Endothelial cell of umbilical vein (primary cell): ENCODE data around the gene LAIR2. TPM values are rescaled to one million over a fixed set of nuclear protein-coding genes. Genes with fewer than 3 reads are reported as not detected.

Experiments used
- BruUV-seq: library from RNA; stranded (reverse); fragments of 400-500 nt; replicated peaks from 2 replicates; lab custom pipeline; 2021; lab: Mats Ljungman, UMichigan
- CTCF ChIA-PET: fragments of 300-600, 350-600 bp; sonication (Branson Sonifier 250); formaldehyde crosslinking; loops from one replicate; lab custom pipeline; 2021; ENCODE audit warnings: antibody characterized with exemption, inconsistent platforms; lab: Charles Lee
- POLR2A ChIA-PET: fragments of 300-600, 350-600 bp; sonication (Branson Sonifier 250); formaldehyde crosslinking; loops from one replicate; lab custom pipeline; 2021; ENCODE audit warnings: antibody characterized with exemption, inconsistent platforms; lab: Charles Lee
- DNase-seq: peaks from one replicate; pipeline ENCODE4 v3.0.0-alpha.2; 2011; ENCODE audit warnings: low read depth, low spot score
- FAIRE-seq: peaks from 2 replicates; lab custom pipeline; 2011; peaks lifted over from hg19 to GRCh38; lab: Jason Lieb, UNC
- H2AFZ ChIP-seq: 2 replicates; pipeline ENCODE4 v1.6.0; 2012; ENCODE audit warnings: low read depth, low read length, control low read depth, inconsistent platforms
- H3K27ac ChIP-seq: 2 replicates; pipeline ENCODE4 v1.5.1; 2011; ENCODE audit warnings: low read depth, mild to moderate bottlenecking, control low read depth, low read length, moderate library complexity; ENCODE audit not compliant: insufficient read depth
- H3K27me3 ChIP-seq, 2 experiments: 2 replicates each; pipeline versions ENCODE4 v1.6.0 to v1.6.1; 2011; ENCODE audit warnings: low read length in 2 of 2, mixed read lengths in 1 of 2; ENCODE audit not compliant: control insufficient read depth in 2 of 2, insufficient read depth in 2 of 2
- H3K36me3 ChIP-seq, 2 experiments: 2 replicates in 1 of 2; 3 replicates in 1 of 2; pipeline ENCODE4 v1.5.1; 2011; ENCODE audit warnings: low read length in 2 of 2, mild to moderate bottlenecking in 1 of 2, moderate library complexity in 1 of 2; ENCODE audit not compliant: control insufficient read depth in 2 of 2, insufficient read depth in 2 of 2; ENCODE audit errors: extremely low read depth in 1 of 2
- H3K4me1 ChIP-seq: 3 replicates; pipeline ENCODE4 v1.5.1; 2011; ENCODE audit warnings: mild to moderate bottlenecking, low read length; ENCODE audit not compliant: control insufficient read depth, insufficient read depth; ENCODE audit errors: extremely low read depth
- H3K4me2 ChIP-seq: 2 replicates; pipeline ENCODE4 v1.6.1; 2011; ENCODE audit warnings: low read length, control low read depth, mixed read lengths; ENCODE audit not compliant: insufficient read depth
- H3K4me3 ChIP-seq, 3 experiments: fragments of 200-600 bp in 1 of 3; sonication (generic), shearing (Covaris generic) in 1 of 3; replicated peaks in 1 of 3; 2 replicates each; pipeline ENCODE4 v1.5.1; 2011 to 2016; ENCODE audit warnings: control low read depth in 3 of 3, low read length in 3 of 3, mild to moderate bottlenecking in 2 of 3, inconsistent platforms in 1 of 3, low read depth in 1 of 3, moderate library complexity in 1 of 3; ENCODE audit not compliant: insufficient read depth in 1 of 3
- H3K79me2 ChIP-seq: 2 replicates; pipeline ENCODE4 v1.6.0; 2012; ENCODE audit warnings: low read length, inconsistent platforms; ENCODE audit not compliant: control insufficient read depth, insufficient read depth
- H3K9ac ChIP-seq: replicated peaks from 2 replicates; pipeline ENCODE3; 2011; ENCODE audit warnings: low read length, control low read depth; ENCODE audit not compliant: insufficient read depth; ENCODE audit errors: extremely low read depth
- H3K9me1 ChIP-seq: replicated peaks from 3 replicates; pipeline ENCODE4 v1.6.0; 2011; ENCODE audit warnings: mild to moderate bottlenecking, low read length; ENCODE audit not compliant: control insufficient read depth, insufficient read depth; ENCODE audit errors: extremely low read depth
- H3K9me3 ChIP-seq: replicated peaks from 2 replicates; pipeline ENCODE4 v1.5.1; 2012; ENCODE audit warnings: low read length, inconsistent platforms; ENCODE audit not compliant: control insufficient read depth, insufficient read depth
- H4K20me1 ChIP-seq: replicated peaks from 2 replicates; pipeline ENCODE3; 2011; ENCODE audit warnings: mild to moderate bottlenecking, low read length; ENCODE audit not compliant: control insufficient read depth, insufficient read depth; ENCODE audit errors: extremely low read depth
- CTCF ChIP-seq, 2 donors: IDR thresholded peaks; 1 replicate in 1 of 2; 2 replicates in 1 of 2; pipeline ENCODE4 v1.5.1; 2011; ENCODE audit warnings: low read length in 2 of 2, mild to moderate bottlenecking in 2 of 2, moderate library complexity in 2 of 2, control low read depth in 1 of 2, inconsistent platforms in 1 of 2, low read depth in 1 of 2; ENCODE audit not compliant: insufficient read depth in 1 of 2; ENCODE audit errors: extremely low read depth in 1 of 2
- EZH2 ChIP-seq: IDR thresholded peaks from 2 replicates; pipeline ENCODE4 v1.6.1; 2012; ENCODE audit warnings: borderline replicate concordance, low read depth, mild to moderate bottlenecking, moderate library complexity, low read length, inconsistent platforms; ENCODE audit not compliant: severe bottlenecking
- FOS ChIP-seq: IDR thresholded peaks from 2 replicates; pipeline ENCODE4 v1.6.1; 2011; ENCODE audit warnings: mild to moderate bottlenecking, low read length, moderate library complexity, borderline replicate concordance; ENCODE audit not compliant: insufficient read depth
- GATA2 ChIP-seq: IDR thresholded peaks from 2 replicates; pipeline ENCODE4 v1.7.0; 2011; ENCODE audit warnings: low read depth, mild to moderate bottlenecking, moderate library complexity, mixed read lengths, low read length; ENCODE audit not compliant: insufficient read length, insufficient read depth
- JUN ChIP-seq: IDR thresholded peaks from 2 replicates; pipeline ENCODE4 v1.6.1; 2011; ENCODE audit warnings: borderline replicate concordance, low read depth; ENCODE audit not compliant: insufficient read length, insufficient read depth
- MYC ChIP-seq: IDR thresholded peaks from one replicate; pipeline ENCODE4 v1.6.1; 2011; ENCODE audit warnings: mild to moderate bottlenecking, low read depth, low read length
- POLR2A ChIP-seq: IDR thresholded peaks from 2 replicates; pipeline ENCODE4 v1.6.1; 2012; ENCODE audit warnings: low read depth, mild to moderate bottlenecking, control low read depth, low read length
- POLR2AphosphoS5 ChIP-seq: IDR thresholded peaks from 2 replicates; pipeline ENCODE4 v1.6.1; 2012; ENCODE audit warnings: low read depth, mild to moderate bottlenecking, control low read depth, low read length, moderate library complexity; ENCODE audit not compliant: insufficient read depth
- dilution Hi-C: fragments of 300-500 bp; cut with MboI; formaldehyde crosslinking; loops from one replicate; pipeline ENCODE4 v1.15.0; 2019; ENCODE audit warnings: low sequenced_read_pairs; ENCODE audit not compliant: extremely low pct_ligation_motif_present
- intact Hi-C: fragments of 100-400 bp; cut with micrococcal nuclease; formaldehyde crosslinking; loops from one replicate; pipeline ENCODE4 v1.10.0; 2022
- polyA plus RNA-seq, 4 experiments: library from polyadenylated mRNA; depleted of rRNA in 3 of 4; stranded (reverse) in 3 of 4; unstranded in 1 of 4; fragments of >200 nt; gene quantifications; 2 replicates each; pipeline versions ENCODE4 v1.2.1 to v1.2.3, GENCODE V29; 2011 to 2012; ENCODE audit warnings: missing spikeins in 1 of 4
- total RNA-seq: library from RNA; stranded (reverse); gene quantifications from 2 replicates; pipeline ENCODE4 v1.2.3, GENCODE V29; 2021
- TF ChIP-seq, protein P1 (sequence below): IDR thresholded peaks from 2 replicates; pipeline ENCODE4 v1.6.1; 2011; ENCODE audit not compliant: insufficient read depth, insufficient read length

LAIR2 gene
- total and polyA plus RNA-seq, 2 donors (not counting 3 experiments of a cell fraction or from before 2014, with no cell fraction given), result not detected

DNA sequence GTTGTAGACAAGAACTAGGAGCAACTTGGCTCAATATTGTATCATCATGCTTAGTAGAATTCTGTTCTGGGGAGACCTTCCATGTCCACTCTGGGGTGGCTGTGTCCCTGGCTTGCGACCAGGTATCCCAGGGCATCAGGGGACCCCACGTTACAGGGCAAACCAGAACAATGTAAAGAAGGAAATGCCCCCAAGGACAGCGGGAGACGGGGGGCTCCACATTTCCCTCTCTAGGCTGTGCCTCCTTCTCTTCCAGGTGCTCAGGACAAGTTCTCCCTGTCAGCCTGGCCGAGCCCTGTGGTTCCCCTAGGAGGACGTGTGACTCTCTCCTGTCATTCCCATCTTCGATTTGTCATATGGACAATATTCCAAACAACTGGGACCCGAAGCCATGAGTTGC is 30.8 kb downstream of the LAIR2 start:
- H2AFZ ChIP-seq, result no peak overlapping the region
- H3K79me2 ChIP-seq, result no peaks in the 10 kb centered on the region
- H4K20me1 ChIP-seq, result no peaks in the 10 kb centered on the region
- DNase-seq, result no peak
- H3K4me2 ChIP-seq, result no peak overlapping the region
- no peak overlapping the region for H3K9ac ChIP-seq
- BruUV-seq, result no TSS peak
- no peaks in the 10 kb centered on the region for H3K36me3 ChIP-seq
- intact Hi-C loops, result no loop called here
- no peak overlapping the region for H3K27ac ChIP-seq
- H3K4me1 ChIP-seq, result no peaks in the 10 kb centered on the region
- H3K9me3 ChIP-seq, result no peaks in the 10 kb centered on the region
- ChIA-PET CTCF (no interaction called here), POLR2A (no interaction called here)
- dilution Hi-C loops, result no loop called here
- no peaks in the 10 kb centered on the region for H3K27me3 ChIP-seq
- no peak for FAIRE-seq
- H3K4me3 ChIP-seq, result no peak overlapping the region
- no peak for TF ChIP-seq GATA2
- TF ChIP-seq POLR2A, result no peak
- no peak for TF ChIP-seq POLR2AphosphoS5
- TF ChIP-seq CTCF (IDR thresholded peaks at IDR 0.05; ENCODE audit: extremely low read depth in 1 of 2, insufficient read depth in 1 of 2, low read depth in 1 of 2, low read length in 2 of 2), result no peak
- TF ChIP-seq JUN, result no peak
- TF ChIP-seq EZH2, result no peak
- no peak for TF ChIP-seq MYC
- TF ChIP-seq, protein P1, sequence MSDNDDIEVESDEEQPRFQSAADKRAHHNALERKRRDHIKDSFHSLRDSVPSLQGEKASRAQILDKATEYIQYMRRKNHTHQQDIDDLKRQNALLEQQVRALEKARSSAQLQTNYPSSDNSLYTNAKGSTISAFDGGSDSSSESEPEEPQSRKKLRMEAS, result no peak
- no peak for TF ChIP-seq FOS
- H3K9me1 ChIP-seq, result no peaks in the 10 kb centered on the region
